ENCODE measurements around the gene CEBPE.
"Not testable (repeated sequence)": the region's sequence is repeated elsewhere in the genome, so short reads cannot be mapped to it uniquely, and the experiment has no call there.

Gene CEBPE

DNA sequence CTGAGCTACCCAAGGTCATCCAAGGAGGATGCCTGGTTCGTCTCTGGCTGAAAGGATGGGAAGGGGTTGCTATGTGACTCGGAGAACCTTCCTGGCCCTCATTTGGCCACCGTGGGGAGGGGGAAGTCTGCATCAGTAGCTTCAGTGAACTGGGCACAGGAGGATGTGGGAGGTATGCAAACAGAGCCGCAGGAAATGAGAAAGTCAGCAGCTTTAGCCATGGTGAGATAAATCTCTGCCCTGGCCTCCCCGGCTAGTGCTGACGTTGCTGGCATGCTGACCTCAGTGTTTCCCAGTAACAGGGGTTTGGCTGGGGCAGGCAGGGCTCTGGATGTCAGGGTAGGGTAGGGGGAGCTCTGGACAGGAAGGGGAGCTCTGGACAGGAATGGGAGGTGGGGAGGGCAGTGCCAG, 2.3 kb upstream of the CEBPE start:
- DNase-seq (ENCODE audit: low read depth): no peak

DNA sequence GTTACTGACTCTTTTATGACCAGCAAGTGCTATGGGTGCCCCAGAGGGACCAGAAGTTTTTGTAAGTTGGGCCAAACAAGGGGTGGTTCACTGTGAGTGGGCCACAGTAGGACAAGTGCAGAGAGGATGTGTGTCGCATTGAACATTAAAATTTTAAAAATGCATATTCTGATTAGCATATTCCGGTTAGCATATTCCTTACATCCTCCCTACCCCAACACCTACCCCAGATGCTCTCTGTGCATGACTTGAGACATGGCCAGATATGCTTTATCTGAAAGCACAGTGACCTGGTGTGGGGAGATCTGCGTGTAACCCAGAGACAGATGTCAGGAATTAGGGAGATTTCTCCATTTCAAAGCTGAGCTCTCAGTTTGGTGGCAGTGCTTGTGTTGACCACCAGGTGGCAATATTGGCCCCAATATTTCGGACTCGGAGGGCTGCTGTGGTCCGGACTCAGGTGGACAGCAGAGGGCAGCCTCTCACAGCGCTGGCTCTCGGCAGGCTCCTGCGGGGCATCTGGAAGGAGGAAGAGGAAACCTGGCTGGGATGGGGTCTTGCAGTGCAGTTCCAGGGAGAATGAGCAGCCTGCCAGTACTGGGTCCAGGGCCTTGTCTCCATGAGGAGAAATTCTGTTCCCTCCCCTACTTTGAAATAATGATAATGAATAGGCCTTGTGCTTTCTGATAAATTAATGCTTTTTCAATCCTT, 1.6 kb upstream of the CEBPE start:
- peak; percentile 74 for DNase-seq (ENCODE audit: low read depth)

DNA sequence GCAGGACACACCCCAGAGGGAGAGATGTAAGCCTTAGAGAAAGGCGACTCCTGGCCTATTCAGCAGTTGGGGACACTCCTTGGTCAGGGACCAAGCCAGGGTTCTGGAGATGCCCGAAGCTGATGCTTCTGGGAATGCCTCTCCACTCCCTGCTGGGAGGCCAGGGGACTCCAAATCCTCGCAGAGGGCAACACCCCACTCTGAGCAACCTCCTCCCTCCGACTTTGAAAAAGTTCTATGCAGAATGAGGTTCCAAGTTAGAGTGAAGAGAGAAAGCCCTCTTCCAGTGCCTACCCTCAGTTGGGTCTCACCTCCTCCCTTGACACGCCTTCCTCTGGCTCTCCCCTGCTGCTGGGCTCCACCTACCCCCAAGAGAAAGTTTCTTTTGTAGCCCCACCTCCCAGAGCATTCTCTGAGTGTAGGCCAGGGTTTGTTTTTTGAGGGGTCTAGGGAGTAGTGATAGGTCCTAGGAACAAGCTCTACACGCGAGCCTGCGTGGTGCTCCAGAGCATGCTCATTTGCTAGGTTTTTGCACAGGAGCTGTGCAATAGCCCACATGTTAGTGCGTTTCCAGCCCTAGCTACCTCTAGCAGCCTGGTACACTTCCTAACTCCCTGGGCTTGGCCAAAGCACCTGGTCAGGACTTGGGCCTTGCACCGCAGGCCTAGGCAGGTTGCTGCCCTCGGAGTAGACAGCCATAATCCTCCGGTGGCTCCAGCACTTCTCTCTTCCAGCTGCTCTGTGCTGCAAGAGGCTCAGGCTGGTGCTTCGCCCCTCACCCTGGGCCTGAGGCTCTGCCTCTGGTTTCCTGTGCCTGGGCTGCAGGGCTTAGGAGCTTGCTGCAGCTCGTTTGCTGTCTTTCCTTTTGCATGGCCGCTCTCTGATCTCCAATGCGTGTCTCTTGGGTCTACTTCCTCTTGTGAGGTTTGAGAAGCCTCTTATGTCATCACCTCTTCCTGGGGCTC, 590 bp upstream of the CEBPE start:
- DNase-seq (ENCODE audit: low read depth): no peak

DNA sequence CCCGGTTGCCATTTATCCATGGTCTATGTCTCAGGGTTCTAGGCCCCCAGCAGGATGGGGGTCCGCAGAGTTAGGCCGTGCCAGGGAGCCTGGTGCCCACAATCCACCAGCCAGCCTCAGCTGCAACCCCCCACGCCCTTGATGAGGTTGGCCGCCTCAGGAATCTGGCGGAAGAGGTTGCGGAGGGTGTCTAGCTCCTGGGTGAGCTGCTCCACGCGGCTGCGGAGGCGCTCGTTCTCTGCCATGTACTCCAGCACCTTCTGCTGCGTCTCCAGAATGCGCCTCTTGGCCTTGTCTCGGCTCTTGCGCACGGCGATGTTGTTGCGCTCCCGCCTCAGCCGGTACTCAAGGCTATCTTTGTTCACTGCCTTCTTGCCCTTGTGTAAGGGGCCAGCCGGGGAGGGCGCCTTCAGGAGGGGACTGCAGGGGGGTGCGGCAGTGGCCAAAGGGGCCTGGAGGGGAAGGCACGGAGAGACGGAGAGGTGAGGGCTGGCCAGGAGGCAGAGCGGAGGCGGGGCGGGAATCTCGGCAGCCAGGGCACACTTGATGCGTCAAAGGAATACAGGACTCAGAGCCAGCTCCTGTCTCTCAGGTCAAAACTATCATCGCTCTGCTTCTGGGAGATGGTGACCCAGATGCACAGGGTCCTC, 1.6 kb downstream of the CEBPE start:
- no peak for DNase-seq (ENCODE audit: low read depth)

DNA sequence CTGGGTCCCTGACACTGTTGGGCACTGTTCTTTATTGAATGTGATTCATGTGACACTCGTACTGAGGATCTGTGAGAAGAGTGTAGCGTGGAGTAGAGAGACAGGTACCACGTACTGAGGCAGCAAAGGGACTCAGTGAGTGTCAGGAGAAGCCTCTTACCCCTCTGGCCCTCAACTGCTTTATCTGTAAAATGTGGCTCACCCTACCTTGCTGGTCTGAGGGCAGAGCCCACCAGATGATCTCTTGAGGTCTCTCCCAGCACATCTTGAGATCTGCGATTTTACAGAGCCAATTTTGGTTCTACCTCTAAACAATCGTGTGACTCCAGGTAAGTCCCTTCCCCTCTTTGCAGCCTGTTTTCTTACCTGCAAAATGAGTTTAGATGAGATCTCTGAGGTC, 3.1 kb downstream of the CEBPE start:
- no peak for DNase-seq (ENCODE audit: low read depth)

DNA sequence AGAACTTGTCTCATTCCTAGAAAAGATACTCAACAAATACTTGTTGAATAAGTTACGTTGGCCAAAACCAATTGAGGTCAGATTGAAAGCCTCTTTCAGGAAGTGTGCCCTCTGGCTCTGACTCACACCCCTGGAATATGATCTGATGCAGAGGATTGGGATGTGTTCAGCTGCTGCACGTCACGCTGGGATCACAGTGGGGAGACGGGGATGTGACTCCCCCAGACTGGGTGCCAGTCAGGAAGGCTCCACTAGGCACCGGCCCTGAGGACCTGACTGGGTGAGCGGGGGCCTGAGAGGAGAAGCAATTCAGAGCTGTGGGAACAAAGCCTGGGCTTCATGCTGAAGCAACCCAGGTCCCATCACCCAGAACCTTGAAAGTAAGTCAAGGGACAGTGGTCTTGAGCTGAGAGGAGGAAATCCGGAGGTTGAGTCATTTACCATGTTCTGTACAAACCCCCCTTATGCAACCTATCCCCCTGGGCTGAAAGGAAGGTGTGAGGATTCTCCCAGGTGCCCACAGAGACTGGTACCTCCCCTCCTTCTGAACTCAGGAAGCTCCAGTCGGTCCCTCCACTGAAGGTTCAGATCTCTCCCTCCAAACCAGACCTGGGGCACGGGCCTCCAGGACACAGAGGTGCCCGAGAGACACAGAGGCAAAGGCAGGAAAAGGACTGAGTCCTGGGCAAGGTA, 3.9 kb downstream of the CEBPE start:
- peak; percentile 95 for DNase-seq (ENCODE audit: low read depth)

DNA sequence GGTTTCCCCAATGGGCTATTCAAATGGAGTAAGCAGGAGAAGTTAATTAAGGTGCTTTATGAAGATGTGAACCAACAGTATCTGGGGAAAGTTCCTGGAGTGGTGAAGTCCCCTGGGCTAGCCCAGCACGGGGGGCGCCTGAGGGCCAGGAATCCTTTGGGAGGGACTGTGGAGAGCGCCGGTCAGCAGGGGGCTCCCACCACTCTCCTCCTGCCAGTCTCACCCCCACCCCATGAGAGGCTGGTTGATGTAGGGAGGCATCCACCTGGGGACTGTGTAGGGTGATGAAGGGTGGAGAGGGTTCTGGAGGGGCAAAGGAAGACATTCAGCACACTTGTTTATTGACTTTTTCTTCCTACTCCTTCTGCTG, 4.4 kb downstream of the CEBPE start:
- DNase-seq (ENCODE audit: low read depth): no peak

DNA sequence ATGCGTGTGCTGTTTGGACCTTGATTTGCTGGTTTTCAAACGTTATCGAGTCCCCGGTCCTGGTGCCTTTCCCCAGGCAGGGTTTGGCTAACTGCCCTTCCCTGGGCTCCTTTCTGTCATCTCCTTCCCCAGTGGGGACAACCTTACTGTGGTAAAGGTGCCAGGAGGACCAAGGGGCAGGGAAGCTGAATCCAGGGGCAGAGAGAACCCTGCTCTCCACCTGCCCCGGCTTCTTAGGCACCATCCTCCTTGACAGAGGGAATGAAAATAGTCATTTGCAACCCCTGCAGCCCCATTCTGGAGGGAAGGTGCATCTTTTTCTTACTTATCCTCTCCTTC, 5.0 kb downstream of the CEBPE start:
- DNase-seq (ENCODE audit: low read depth): no peak

DNA sequence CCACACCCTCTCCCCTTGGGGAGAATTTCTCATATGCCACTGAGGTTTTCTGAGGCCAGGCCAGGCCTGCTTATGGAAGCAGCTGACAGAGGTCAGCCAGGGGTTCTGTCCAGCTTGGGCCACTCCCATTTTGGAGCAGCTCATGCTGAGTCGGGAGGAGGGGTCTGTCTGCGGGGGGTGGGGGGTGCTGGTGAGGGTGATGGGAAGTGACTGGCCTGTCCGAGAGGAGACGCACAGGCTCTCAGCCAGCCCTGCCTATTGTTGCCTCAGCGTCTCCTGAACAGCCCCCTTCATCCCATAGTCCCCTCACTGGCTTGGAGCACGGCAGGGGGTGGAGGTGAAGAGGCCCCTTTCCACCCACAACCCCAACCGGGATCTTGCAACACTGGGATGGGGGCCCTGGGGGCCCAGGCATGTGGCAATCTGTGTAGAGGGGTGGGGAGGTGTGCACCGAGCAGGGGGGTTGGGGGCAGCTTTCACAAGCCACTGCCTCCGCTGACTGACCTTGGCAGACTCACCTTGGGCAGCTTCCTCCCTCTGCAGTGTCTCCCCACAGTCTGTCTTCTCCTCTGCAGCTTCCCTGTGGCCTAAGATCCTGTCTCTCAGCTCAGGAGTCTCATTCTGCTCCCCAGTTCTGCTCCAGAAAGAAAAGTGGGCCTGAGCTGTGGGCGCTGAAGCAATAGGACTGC, 5.5 kb downstream of the CEBPE start:
- DNase-seq (ENCODE audit: low read depth): no peak

DNA sequence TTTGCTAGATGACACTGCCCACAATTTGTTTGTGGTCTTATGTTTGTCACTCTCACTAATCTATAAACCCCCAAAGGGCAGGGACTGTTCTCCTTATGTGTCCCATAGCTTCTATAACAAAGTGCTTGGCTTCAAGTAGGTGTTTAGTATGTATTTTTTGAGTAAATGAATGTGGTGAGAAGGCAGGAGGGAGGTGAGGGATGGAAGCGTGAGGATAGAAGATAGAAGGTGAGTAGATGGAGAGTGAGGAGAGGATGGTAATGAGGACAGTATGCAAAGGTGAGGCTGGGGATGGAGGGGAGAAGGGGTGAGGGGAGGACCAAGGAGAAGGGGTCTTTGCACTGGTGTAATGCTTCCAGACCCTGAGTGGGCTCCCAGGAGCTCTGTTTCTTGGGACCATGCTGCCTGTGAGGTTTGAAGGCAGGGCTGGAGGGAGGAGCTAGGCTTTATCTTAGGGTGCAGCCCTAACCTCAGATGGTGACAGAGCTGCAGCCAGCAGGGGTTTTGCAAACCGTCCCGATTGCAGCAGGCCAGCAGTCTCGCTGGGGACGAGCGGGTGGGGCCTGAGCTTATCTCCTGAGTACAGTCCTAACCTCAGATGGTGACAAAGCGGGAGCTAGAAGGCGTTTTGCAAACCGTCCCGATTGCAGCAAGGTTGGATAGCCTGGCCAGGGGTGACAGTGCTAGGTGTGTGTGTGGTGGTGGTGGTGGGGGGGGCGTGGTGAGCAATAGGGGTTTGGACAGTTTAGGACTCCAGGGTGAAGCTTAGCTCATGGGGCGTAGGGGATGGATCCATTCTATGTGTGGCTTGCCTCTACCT, 6.5 kb downstream of the CEBPE start:
- no peak for DNase-seq (ENCODE audit: low read depth)

DNA sequence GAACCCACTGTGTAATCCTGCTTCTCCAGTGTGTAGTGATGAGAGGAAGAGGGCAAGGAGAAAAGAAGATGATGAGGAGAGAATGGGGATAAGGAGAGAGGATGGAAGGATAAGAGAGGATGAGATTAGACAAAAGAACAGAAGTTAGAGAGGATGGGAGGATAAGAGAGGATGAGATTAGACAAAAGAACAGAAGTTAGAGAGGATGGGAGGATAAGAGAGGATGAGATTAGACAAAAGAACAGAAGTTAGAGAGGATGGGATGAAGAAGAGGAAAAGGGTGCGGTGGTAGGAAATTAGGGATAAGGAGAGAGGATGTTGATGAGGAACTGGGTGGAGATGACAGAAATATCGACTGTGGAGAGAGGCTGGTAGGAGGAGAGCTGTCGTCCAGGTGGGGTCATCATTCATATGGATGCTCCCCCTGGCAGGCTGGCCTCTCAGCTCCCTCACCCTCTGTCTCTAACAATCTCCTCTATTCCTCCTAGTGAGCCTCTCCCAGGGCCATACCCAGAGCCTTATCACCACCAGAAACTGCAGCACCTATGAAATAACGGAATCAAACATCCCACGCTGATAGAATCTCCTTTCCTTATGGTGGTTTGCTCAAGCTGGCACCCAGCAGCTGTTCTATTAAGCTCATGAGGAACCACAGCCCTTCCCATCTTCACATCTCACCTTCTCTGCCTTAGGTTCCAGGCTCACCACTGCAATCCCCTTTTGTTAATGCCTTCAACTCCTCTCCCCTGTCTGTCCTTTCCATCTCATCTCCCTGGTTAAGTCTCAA, 8.3 kb downstream of the CEBPE start:
- no peak for DNase-seq (ENCODE audit: low read depth)

DNA sequence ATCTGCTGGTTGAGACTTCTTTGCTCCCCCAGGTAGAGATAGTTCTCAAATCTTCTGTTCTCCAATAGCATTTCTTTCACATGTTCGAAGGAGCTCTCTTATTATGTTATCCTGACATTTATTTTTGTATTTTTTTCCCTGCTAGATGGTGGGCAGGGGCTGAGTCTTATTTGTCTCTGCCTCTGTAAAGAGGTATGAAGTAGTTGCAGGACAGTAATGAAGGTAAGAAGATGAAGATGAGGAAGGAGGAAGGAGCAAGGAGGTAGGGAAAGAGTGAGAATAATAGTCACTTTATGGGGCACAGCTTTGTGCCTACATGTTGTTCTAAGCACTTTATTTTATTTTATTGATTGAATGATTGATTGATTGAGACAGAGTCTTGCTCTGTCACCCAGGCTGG, 9.3 kb downstream of the CEBPE start:
- no peak for DNase-seq (ENCODE audit: low read depth)

DNA sequence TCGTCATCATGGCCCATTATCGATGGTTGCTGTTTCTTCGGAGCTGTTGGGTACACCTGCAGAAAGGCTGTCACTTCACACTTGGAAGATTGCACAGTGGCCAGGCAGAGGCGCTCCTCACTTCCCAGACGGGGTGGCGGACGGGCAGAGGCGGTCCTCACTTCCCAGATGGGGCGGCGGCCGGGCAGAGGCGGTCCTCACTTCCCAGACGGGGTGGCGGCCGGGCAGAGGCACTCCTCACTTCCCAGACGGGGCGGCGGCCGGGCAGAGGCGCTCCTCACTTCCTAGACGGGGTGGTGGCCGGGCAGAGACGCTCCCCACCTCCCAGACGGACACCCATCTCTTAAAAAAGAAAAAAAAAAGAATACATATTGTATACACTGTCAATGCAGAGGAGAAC, 10.9 kb downstream of the CEBPE start:
- not testable (repeated sequence) for DNase-seq (ENCODE audit: low read depth)

DNA sequence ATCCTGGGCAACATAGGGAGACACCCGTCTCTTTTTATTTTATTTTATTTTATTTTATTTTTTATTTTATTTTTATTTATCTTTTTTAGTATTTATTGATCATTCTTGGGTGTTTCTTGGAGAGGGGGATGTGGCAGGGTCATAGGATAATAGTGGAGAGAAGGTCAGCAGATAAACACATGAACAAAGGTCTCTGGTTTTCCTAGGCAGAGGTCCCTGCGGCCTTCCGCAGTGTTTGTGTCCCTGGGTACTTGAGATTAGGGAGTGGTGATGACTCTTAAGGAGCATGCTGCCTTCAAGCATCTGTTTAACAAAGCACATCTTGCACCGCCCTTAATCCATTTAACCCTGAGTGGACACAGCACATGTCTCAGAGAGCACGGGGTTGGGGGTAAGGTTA, 11.4 kb downstream of the CEBPE start:
- DNase-seq (ENCODE audit: low read depth): not testable (repeated sequence)

DNA sequence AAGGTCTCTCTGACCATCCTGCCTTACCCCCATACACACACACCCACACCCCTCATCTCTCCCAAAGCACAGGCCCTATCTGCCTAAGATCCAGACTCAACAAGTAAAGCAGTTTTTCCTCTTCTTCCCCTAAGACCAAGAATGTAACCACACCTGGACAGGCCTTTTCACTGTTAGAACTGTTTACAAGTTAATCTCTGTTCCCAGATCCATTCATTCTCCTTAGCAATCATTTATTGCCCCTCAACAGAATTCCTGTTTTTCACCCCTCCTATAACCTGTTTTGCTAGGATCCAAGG, 12.4 kb downstream of the CEBPE start:
- DNase-seq (ENCODE audit: low read depth): no peak

DNA sequence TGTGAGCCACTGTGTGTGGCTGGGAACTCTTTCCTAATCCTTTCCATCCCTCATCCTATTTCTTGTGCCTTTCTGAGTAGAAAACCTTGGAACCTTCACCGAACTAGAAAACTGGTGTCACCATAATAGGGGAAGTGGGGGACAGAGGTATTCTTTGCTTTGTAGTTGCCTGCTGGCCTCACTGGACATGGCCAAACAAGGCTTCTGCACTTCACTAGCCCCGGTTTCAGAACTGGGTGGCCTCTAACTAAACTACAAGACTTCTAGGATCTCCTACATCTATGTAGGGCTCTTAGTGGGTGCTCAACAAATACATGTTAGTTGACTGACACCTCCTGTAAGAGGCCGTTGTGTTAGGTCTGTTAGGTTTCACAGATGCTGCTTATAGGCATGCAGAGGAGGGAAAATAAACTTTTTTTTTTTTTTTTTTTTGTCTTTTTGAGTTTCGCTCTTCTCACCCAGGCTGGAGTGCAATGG, 13.7 kb downstream of the CEBPE start:
- DNase-seq (ENCODE audit: low read depth): no peak

DNA sequence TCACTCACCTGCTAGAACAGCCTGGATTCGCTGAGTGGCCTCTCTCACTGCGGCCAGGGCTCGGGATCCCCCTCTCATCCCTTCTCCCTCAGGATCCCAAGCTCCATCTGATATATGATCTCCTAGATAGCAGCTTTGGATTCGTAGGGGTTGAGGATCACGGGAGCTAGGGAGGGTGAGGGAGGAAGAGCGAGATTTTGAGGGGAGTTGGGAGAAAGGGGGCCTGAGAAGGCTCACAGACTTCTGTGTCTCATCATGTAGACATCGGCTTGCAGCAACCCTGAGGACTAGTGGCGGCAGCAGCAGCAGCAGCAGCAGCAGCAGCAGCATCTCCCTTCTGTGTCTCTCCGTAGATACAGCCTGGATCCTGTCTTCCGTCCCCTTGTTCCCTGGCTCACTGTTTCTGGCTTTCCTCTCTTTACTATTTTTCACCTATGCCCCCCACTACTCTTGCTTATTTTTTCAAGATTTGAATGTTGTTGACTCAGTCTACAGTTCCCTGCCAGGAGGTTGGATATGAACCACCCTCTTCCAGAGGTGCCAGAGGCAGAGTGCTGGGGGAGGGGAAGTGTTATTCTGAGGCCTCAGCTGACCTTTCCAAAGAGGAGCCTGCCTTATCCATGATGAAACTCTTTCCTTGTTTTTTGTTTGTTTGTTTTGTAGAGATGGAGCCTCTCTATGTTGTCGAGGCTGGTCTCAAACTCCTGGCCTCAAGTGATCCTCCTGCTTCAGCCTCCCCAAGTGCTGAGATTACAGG, 14.3 kb downstream of the CEBPE start, which contains the start of gene CIROP:
Gene CIROP, minus strand, starts transcription at position 399 of the 757 bp plus-strand sequence. Its CDS starts 69 bp downstream, at position 330.
- no peak for DNase-seq (ENCODE audit: low read depth)

DNA sequence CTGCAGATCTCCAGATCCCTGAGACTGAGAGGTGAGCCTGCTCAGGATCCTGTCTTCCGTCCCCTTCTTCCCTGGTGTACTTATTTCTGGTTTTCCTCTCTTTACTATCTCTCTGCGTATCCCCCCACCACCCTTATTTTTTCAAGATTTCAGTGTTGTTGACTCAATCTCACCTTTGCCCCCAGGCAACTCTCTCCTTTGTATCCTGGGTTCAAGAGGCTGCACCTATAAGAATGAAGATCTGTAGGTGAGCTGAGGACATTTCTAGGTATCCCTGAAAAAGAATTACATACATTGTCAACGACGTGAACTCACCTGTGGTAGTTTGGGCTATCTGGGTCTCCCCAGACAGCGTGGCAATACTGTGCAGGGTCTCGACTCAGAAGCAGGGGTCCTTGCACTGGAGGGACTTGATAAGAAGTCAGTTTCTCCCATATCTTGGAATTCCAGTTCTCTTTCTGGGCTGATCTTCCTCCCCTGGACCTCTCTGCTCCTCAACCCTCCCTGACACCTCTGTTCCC, 14.9 kb downstream of the CEBPE start:
- no peak for DNase-seq (ENCODE audit: low read depth)

DNA sequence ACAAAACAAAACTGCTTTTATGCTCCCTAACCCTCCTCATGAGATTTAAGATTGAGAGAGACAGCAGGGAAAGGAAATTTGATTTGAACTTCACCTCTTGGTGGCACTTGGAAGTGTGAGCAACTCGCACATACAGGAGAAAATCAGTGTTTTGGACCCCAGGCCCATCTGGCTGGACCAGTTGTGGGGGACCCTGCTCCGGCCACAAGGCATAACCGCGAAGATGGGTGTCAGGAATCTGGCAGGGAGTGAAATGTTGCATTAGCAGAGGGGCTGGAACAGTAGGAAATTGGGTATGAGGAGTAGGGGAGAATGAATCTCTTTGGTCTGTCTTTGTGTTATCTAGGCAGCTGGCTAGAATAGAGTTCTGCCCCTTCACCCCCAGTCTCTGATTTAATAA, 15.5 kb downstream of the CEBPE start:
- no peak for DNase-seq (ENCODE audit: low read depth)
